Trophoblast cell (in vitro differentiated cells and primary cell): ENCODE measurements around the gene BMP5.
"Not testable (repeated sequence)": the region's sequence is repeated elsewhere in the genome, so short reads cannot be mapped to it uniquely, and the experiment has no call there.

Source experiments
- DNase-seq, 2 donors: peaks; one replicate each; pipeline ENCODE4 v3.0.0-alpha.2; 2016
- H2AFZ ChIP-seq: 2 replicates; pipeline ENCODE4 v1.6.1; 2013; ENCODE audit warnings: low read length, moderate library complexity, mild to moderate bottlenecking; ENCODE audit not compliant: insufficient read depth, poor library complexity
- H2AK5ac ChIP-seq: 2 replicates; pipeline ENCODE4 v1.6.1; 2013; ENCODE audit warnings: mild to moderate bottlenecking, low read length
- H2BK120ac ChIP-seq: 2 replicates; pipeline ENCODE4 v1.6.1; 2013; ENCODE audit warnings: low read length, mild to moderate bottlenecking, moderate library complexity; ENCODE audit not compliant: insufficient read depth, poor library complexity
- H2BK12ac ChIP-seq: 2 replicates; pipeline ENCODE4 v1.6.1; 2013; ENCODE audit warnings: mild to moderate bottlenecking, low read length, moderate library complexity
- H2BK5ac ChIP-seq: 2 replicates; pipeline ENCODE4 v1.6.1; 2013; ENCODE audit warnings: low read length, low read depth, moderate library complexity, mild to moderate bottlenecking; ENCODE audit not compliant: poor library complexity
- H3K14ac ChIP-seq: 2 replicates; pipeline ENCODE4 v1.6.1; 2013; ENCODE audit warnings: mild to moderate bottlenecking, low read length
- H3K18ac ChIP-seq: 2 replicates; pipeline ENCODE4 v1.6.1; 2013; ENCODE audit warnings: mild to moderate bottlenecking, low read length
- H3K23ac ChIP-seq: 2 replicates; pipeline ENCODE4 v1.6.1; 2013; ENCODE audit warnings: low read length
- H3K27ac ChIP-seq: 2 replicates; pipeline ENCODE4 v1.5.1; 2013; ENCODE audit warnings: low read depth, mild to moderate bottlenecking, inconsistent platforms, low read length, moderate library complexity
- H3K27me3 ChIP-seq: 2 replicates; pipeline ENCODE4 v1.6.1; 2013; ENCODE audit warnings: inconsistent platforms, mild to moderate bottlenecking, low read length, moderate library complexity; ENCODE audit not compliant: insufficient read depth
- H3K36me3 ChIP-seq, 2 experiments: 1 replicate in 1 of 2; 2 replicates in 1 of 2; pipeline ENCODE4 v1.6.1; 2013; ENCODE audit warnings: low read length in 2 of 2, mild to moderate bottlenecking in 2 of 2, moderate library complexity in 1 of 2; ENCODE audit not compliant: insufficient read depth in 2 of 2, control insufficient read depth in 1 of 2
- H3K4ac ChIP-seq: 2 replicates; pipeline ENCODE4 v1.6.1; 2013; ENCODE audit warnings: low read depth, mild to moderate bottlenecking, low read length, moderate library complexity
- H3K4me1 ChIP-seq, 2 experiments: 1 replicate in 1 of 2; 2 replicates in 1 of 2; pipeline ENCODE4 v1.6.1; 2013; ENCODE audit warnings: low read length in 2 of 2, mild to moderate bottlenecking in 2 of 2, moderate library complexity in 1 of 2; ENCODE audit not compliant: insufficient read depth in 2 of 2, control insufficient read depth in 1 of 2
- H3K4me2 ChIP-seq: 2 replicates; pipeline ENCODE4 v1.6.1; 2013; ENCODE audit warnings: inconsistent platforms, mild to moderate bottlenecking, low read length, moderate library complexity
- H3K4me3 ChIP-seq: 2 replicates; pipeline ENCODE4 v1.5.1; 2013; ENCODE audit warnings: mild to moderate bottlenecking, low read depth, low read length, inconsistent platforms
- H3K79me1 ChIP-seq: one replicate; pipeline ENCODE4 v1.6.1; 2013; ENCODE audit warnings: low read length
- H3K79me2 ChIP-seq: 2 replicates; pipeline ENCODE4 v1.6.1; 2013; ENCODE audit warnings: low read length, mild to moderate bottlenecking; ENCODE audit not compliant: control insufficient read depth, insufficient read depth, poor library complexity
- H3K9ac ChIP-seq: 2 replicates; pipeline ENCODE4 v1.6.1; 2013; ENCODE audit warnings: mild to moderate bottlenecking, low read length
- H3K9me3 ChIP-seq: 2 replicates; pipeline ENCODE4 v1.6.1; 2013; ENCODE audit warnings: low read depth, mild to moderate bottlenecking, control low read depth, inconsistent platforms, low read length; ENCODE audit not compliant: insufficient read depth
- H4K12ac ChIP-seq: 2 replicates; pipeline ENCODE4 v1.6.1; 2013; ENCODE audit warnings: low read depth, mild to moderate bottlenecking, low read length, moderate library complexity
- H4K8ac ChIP-seq: 2 replicates; pipeline ENCODE4 v1.6.1; 2013; ENCODE audit warnings: low read depth, mild to moderate bottlenecking, low read length, moderate library complexity
- H4K91ac ChIP-seq: one replicate; pipeline ENCODE4 v1.6.1; 2013; ENCODE audit warnings: low read depth, mild to moderate bottlenecking, low read length, moderate library complexity
- WGBS: extraction: QIAGEN DNeasy Blood & Tissue Kit; methylation state at CpG from one replicate; pipeline ENCODE4 v1.1.7; 2013; ENCODE audit warnings: missing lambda C conversion rate; ENCODE audit not compliant: insufficient read length, insufficient coverage; ENCODE audit errors: extremely low coverage; 5-methylcytosine and 5-hydroxymethylcytosine counted together

BMP5 gene

DNA sequence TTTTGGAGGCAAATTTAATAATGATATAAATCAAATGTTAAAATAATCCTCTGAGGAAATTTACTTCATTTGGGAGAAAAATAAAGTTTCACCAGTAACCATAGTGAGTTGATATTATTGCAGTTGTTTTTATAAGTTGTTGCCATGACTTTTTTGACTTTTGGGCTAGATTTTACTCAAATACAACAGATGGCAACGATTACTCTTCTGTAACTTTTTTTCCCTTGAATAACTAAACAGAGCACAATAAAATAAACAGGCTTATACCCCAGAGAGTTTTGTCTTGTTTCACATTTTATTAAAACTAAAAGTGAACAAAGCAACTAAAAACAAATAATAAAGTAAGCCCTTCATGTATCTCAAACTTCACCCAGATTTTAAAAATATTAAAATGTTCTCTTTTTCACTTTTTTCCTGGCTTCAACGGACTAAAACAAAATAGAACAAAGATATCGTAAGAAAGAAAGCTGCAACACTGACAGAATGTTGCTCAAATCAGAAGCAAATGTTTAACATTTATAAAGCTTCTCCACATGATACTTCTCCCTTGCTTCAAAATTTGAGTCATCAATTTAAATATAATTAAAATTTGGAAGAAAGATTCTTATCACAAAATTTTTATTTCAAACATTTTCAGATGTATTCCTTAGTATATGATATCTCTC is 42.5 kb upstream of the BMP5 start:
- Histone ChIP-seq H3K23ac (no peak overlapping the region), H3K9me3 (no peaks in the 10 kb centered on the region), H2BK12ac (no peak overlapping the region), H3K36me3 (no peaks in the 10 kb centered on the region), H2AFZ (no peak overlapping the region), H3K79me1 (no peaks in the 10 kb centered on the region), H3K27me3 (no peaks in the 10 kb centered on the region), H4K91ac (no peak overlapping the region), H2BK120ac (no peak overlapping the region), H3K4me2 (no peak overlapping the region), H3K9ac (no peak overlapping the region), H3K18ac (no peak overlapping the region), H4K8ac (no peak overlapping the region), H2BK5ac (no peak overlapping the region), H3K79me2 (no peaks in the 10 kb centered on the region), H3K27ac (no peak overlapping the region), H2AK5ac (no peak overlapping the region), H3K4ac (no peak overlapping the region), H3K14ac (no peak overlapping the region), H3K4me3 (no peak overlapping the region), H4K12ac (no peak overlapping the region), H3K4me1 (no peaks in the 10 kb centered on the region)
- WGBS: no CpG with 5 or more reads among the region's 3 CpGs
- DNase-seq: no peak

DNA sequence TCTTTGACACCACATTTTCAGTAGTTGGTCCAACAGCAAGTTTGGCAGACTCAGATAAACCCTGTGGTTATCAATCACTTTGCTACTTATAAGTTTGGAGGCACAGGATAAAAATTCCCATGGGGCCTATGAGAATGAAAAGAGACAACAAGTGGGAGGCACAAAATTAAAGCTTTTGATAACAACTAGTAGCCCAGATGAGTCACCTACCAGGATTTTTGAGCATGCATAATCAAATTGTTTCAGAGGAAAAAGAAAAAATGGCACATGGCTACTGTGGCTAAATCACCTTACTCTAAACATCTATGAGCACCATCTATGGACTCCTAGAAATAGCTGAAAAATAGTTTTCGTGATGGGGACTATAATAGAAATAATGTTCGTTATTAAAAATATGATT is 40.8 kb upstream of the BMP5 start:
- no CpG with 5 or more reads among the region's 2 CpGs for WGBS

DNA sequence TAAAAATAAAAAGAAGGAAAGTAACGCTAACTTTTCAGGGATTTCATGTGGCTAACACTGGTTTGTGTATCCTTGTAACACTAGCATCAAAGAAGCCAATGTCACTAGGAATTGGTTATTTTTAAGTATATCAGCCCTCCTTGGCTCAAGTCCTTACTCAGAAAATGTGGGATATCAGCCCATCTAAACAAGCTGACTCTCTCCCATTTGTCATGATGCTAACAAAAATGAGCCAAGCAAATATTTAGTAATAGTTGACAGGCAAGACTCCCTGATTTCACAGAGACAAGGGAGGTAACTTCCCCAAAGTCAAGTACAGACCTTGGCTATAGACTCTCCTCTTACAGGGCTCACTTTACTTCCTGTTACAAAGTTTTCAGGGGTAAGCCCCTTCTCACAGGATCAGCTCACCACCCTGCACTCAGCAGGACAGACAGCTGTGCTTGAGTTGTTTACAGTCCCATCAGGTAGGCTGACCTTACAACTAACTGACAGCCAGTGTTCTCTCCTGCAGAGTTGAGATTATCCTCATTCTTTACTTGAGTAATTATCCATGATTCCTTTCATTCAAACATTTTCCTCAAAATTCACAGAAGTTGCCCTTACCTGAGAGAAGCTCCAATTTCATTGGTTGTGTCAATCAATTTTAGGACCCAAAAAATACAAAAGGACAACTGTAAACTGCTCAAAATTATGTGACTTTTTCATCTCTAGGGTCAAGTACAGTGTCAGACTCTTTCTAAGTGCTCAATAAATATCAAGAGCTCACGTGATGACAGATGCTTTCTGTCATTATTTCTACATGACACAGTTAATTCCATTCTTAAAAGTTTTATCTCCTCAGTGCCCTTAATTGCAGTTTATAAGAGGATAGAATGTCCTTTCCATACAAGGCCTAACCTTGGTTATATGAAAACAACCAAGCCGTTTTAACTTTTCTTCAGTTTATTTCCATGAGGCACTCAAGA is 38.1 kb upstream of the BMP5 start:
- Histone ChIP-seq H3K4me3 (no peak overlapping the region), H3K14ac (no peak overlapping the region), H4K91ac (no peak overlapping the region), H3K9me3 (no peaks in the 10 kb centered on the region), H3K23ac (no peak overlapping the region), H2AK5ac (no peak overlapping the region), H3K36me3 (no peaks in the 10 kb centered on the region), H4K8ac (no peak overlapping the region), H3K4ac (no peak overlapping the region), H2BK5ac (no peak overlapping the region), H2BK120ac (no peak overlapping the region), H3K27ac (no peak overlapping the region), H3K27me3 (no peaks in the 10 kb centered on the region), H3K18ac (no peak overlapping the region), H2AFZ (no peak overlapping the region), H4K12ac (no peak overlapping the region), H3K4me1 (no peaks in the 10 kb centered on the region), H3K4me2 (no peak overlapping the region), H2BK12ac (no peak overlapping the region), H3K79me2 (no peaks in the 10 kb centered on the region), H3K9ac (no peak overlapping the region), H3K79me1 (no peaks in the 10 kb centered on the region)
- DNase-seq: no peak
- WGBS: no CpG with 5 or more reads among the region's 3 CpGs

More for the DNA sequence above, 40.8 kb upstream of the BMP5 start:
- no peaks in the 10 kb centered on the region for H3K9me3 ChIP-seq
- H3K79me1 ChIP-seq: no peaks in the 10 kb centered on the region
- no peak overlapping the region for H2BK120ac ChIP-seq
- H3K14ac ChIP-seq: no peak overlapping the region
- no peak overlapping the region for H4K8ac ChIP-seq
- no peak overlapping the region for H4K12ac ChIP-seq
- H3K4ac ChIP-seq: no peak overlapping the region
- no peak overlapping the region for H2BK12ac ChIP-seq
- H3K4me3 ChIP-seq: no peak overlapping the region
- H3K27ac ChIP-seq: no peak overlapping the region
- H3K18ac ChIP-seq: no peak overlapping the region
- peak in 1 of 2 donors; percentile 26 for DNase-seq
- H3K4me1 ChIP-seq: no peaks in the 10 kb centered on the region
- no peak overlapping the region for H2AK5ac ChIP-seq
- H3K36me3 ChIP-seq: no peaks in the 10 kb centered on the region
- no peak overlapping the region for H2BK5ac ChIP-seq
- H3K27me3 ChIP-seq: no peaks in the 10 kb centered on the region
- no peak overlapping the region for H3K23ac ChIP-seq
- no peak overlapping the region for H2AFZ ChIP-seq
- no peak overlapping the region for H3K4me2 ChIP-seq
- H3K9ac ChIP-seq: no peak overlapping the region
- H3K79me2 ChIP-seq: no peaks in the 10 kb centered on the region
- H4K91ac ChIP-seq: no peak overlapping the region

DNA sequence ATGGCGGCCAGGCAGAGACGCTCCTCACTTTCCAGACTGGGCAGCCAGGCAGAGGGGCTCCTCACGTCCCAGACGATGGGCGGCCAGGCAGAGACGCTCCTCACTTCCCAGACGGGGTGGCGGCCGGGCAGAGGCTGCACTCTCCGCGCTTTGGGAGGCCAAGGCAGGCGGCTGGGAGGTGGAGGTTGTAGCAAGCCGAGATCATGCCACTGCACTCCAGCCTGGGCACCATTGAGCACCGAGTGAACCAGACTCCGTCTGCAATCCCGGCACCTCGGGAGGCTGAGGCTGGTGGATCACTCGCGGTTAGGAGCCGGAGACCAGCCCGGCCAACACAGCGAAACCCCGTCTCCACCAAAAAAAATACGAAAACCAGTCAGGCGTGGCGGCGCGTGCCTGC is 35.1 kb upstream of the BMP5 start:
- not testable (repeated sequence) for H3K4me2 ChIP-seq, H2AFZ ChIP-seq, H3K9me3 ChIP-seq, H3K4me1 ChIP-seq, H4K12ac ChIP-seq, H3K27me3 ChIP-seq, H3K9ac ChIP-seq, H2BK120ac ChIP-seq, H4K8ac ChIP-seq, H2BK5ac ChIP-seq, H3K14ac ChIP-seq, H3K4me3 ChIP-seq, H3K79me1 ChIP-seq, H2AK5ac ChIP-seq, H3K4ac ChIP-seq, H3K23ac ChIP-seq, H3K18ac ChIP-seq, H3K36me3 ChIP-seq, H2BK12ac ChIP-seq, H3K79me2 ChIP-seq, H4K91ac ChIP-seq, DNase-seq, H3K27ac ChIP-seq
- no CpG with 5 or more reads among the region's 28 CpGs for WGBS
